Fibroblast of pulmonary artery (primary cell): ENCODE measurements around the gene SLC29A4.
"Not testable (repeated sequence)": the region's sequence is repeated elsewhere in the genome, so short reads cannot be mapped to it uniquely, and the experiment has no call there.

Source experiments
- DNase-seq: peaks from one replicate; pipeline ENCODE4 v3.0.0-alpha.2; 2010; ENCODE audit warnings: low read depth
- H3K4me3 ChIP-seq: replicated peaks from 2 replicates; pipeline ENCODE4 v1.5.1; 2011; ENCODE audit warnings: low read depth, mild to moderate bottlenecking, control low read depth, low read length, moderate library complexity
- TF ChIP-seq, protein P1 (sequence below): IDR thresholded peaks from 2 replicates; pipeline ENCODE4 v1.5.1; 2011; ENCODE audit warnings: mild to moderate bottlenecking, control low read depth, low read length, inconsistent platforms; ENCODE audit errors: missing control alignments

The SLC29A4 gene

DNA sequence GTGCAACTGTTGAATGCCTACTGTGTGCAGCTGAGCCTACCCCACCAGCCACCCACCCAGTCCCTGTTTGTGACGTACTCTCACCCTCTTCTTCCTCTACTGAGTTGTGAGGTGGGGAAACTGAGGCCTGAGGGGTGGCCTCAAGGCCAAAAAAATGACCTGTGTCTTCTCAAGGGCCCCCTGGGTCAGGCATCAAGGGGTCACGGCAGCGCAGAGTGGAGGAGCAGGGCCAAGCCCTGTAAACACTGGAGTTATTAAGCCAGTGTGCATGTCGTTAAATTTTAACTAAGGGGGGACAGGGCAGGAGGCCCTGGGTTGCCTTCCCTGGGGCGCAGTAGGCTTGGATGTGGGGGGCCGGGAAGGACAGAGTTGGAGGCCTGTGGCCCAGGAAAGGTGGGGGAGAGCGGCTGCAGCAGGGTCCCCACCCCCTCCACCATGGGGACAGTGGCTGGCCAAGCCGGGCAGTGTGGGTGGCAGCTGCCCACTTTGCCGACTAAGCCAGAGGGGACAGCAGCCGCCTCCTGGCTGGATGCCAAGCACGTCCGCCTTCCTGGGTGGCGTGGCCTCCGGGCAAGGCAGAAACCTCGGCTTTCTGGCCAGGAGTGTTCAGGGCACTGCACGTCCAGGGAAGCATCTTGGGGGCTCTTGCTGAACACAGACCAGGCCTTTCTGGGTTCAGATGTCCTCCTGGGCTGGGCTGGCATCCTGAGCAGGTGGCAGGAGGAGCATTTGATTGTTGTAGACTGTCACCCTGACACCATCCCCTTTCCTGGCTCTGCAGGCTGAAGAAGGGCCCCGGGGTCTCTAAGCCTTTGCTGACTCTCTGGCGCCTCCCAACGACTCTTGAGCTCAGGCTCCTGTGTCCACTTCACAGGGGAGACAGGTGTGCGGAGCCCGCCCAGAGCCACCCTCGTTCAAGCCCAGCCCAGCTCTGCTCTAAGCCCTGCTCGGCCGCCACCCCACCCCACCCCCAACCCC lies 1.9 kb downstream of the SLC29A4 start:
- DNase-seq: no peak
- H3K4me3 ChIP-seq: no peak overlapping the region
- TF ChIP-seq, protein P1, sequence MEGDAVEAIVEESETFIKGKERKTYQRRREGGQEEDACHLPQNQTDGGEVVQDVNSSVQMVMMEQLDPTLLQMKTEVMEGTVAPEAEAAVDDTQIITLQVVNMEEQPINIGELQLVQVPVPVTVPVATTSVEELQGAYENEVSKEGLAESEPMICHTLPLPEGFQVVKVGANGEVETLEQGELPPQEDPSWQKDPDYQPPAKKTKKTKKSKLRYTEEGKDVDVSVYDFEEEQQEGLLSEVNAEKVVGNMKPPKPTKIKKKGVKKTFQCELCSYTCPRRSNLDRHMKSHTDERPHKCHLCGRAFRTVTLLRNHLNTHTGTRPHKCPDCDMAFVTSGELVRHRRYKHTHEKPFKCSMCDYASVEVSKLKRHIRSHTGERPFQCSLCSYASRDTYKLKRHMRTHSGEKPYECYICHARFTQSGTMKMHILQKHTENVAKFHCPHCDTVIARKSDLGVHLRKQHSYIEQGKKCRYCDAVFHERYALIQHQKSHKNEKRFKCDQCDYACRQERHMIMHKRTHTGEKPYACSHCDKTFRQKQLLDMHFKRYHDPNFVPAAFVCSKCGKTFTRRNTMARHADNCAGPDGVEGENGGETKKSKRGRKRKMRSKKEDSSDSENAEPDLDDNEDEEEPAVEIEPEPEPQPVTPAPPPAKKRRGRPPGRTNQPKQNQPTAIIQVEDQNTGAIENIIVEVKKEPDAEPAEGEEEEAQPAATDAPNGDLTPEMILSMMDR: peak; percentile 28

DNA sequence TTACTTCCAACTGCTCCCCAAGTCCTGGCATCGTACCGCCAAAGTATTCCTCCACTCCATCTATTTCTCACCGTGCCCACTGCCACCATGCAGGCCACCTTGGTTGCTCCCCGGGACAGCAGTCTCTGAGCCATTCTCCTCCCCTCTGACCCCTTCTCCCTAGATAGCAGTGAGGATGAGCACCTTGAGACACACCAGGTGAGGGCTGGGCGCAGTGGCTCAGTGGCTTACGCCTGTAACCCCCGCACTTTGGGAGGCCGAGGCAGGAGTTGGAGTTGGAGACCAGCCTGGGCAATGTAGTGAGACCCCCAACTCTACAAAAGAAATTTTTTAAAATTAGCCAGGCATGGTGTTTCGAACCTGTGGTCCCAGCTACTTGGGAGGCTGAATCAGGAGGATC lies 4.2 kb downstream of the SLC29A4 start:
- no peak overlapping the region for H3K4me3 ChIP-seq
- TF ChIP-seq, protein P1: no peak
- DNase-seq: no peak

DNA sequence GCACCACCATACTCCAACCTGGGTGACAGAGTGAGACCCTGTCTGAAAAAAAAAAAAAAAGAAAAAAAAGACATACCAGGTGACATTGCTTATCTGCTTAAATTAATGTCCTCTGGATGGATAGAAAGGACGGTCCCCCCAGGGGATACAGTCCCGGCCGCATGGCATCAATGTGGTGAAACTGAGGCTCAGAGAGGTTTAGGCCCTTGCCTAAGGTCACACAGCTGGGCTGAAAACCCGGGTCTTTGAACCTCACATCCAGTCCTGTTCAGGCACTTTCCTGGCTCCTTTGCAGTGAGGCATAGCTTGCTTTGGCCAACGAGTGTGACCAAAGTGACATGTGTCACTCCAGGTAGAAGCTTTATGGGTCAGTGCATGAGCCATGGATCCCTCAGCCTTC lies 4.6 kb downstream of the SLC29A4 start:
- not testable (repeated sequence) for H3K4me3 ChIP-seq, DNase-seq

DNA sequence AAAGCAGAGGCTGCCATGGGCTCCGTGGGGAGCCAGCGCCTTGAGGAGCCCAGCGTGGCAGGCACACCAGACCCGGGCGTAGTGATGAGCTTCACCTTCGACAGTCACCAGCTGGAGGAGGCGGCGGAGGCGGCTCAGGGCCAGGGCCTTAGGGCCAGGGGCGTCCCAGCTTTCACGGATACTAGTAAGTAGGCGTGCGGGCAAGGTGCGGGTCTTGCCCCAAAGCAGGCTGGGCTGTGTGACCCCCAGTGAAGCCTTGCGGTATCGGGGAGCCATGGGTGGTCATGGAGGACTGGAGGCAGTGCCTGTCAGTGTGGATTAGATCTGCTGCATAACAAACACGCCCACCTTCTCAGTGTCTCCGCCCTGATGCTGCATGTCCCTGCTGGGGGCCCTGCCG lies 5.1 kb downstream of the SLC29A4 start:
- TF ChIP-seq, protein P1: no peak
- no peak overlapping the region for H3K4me3 ChIP-seq
- DNase-seq: no peak

DNA sequence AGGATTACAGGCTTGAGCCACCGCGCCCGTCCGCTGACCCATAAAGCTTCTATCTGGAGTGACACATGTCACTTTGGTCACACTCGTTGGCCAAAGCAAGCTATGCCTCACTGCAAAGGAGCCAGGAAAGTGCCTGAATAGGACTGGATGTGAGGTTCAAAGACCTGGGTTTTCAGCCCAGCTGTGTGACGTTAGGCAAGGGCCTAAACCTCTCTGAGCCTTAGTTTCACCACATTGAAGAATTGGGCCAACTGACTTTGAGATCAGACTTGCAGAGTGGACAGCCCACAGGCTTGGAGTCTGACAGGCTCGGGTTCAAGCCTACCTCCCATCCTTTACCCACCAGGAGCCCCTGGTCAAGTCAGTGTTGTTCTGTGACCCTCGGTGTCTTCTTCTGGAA lies 5.8 kb downstream of the SLC29A4 start:
- not testable (repeated sequence) for H3K4me3 ChIP-seq, DNase-seq

DNA sequence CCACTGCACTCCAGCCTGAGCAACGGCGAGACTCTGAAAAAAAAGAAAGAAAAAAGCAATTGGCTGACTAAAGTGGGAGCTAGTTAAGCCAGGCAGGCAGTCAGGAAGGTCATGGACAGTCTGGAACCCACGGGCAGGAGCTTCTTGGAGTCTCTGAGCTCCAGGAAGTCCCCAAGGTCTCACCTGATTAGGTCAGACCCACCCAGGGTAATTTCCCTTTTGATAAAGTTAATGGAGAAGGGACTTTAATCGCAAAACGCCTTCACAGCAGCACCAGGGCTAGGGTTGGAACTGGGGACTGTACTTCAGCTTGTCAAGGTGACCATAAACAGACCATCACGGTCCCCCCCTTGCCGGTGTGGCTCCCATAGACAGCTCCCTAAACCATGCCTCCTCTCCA lies 6.6 kb downstream of the SLC29A4 start:
- TF ChIP-seq, protein P1: no peak
- no peak overlapping the region for H3K4me3 ChIP-seq
- DNase-seq: no peak

DNA sequence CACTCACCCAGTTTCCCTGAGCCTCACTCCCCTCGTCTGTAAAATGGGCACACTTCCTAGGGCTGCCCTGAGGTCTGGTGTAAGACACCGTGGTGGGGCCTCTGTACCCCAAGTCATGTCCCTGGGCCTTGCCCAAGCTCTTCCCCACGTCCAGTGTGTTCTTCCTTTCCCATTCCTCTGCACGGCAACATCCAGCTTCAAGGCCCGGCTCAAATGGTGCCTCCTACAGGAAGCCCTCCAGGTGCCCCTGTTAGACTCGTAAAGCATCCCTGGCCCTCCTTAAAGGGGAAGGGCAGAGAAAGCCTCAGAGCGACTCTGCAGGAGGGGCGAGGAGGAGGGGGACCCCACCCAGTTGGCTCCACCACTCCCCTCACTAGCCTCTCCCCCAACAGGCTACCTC lies 8.6 kb downstream of the SLC29A4 start:
- DNase-seq: no peak
- H3K4me3 ChIP-seq: no peak overlapping the region
- TF ChIP-seq, protein P1: no peak

DNA sequence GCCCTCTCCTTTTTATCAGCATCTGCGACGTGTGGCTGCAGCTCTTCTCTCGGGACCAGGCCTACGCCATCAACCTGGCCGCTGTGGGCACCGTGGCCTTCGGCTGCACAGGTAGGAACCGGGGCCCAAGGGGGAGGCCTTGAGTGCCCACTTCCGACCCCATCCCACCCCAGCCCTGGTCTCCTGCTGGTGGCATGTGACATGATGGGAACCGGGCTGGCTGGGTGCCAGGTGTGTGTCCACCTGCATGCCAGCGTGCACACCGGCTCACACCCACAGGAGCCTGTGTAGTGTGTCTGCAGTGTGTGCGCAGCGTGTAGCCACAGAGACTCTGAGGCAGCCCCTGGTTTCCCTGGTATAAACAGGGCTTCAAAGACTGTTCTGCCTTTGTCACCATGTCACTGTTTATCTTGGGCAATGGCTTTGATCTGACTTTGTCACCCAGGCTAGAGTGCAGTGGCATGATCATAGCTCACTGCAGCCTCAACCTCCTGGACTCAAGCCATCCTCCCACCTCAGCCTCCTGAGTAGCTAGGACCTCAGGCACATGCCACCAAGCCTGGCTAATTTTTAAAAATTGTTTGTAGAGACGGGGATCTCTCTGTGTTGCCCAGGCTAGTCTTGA lies 9.1 kb downstream of the SLC29A4 start:
- not testable (repeated sequence) for DNase-seq, H3K4me3 ChIP-seq
